ENCODE results near the gene SERPINA12. TPM values are rescaled to one million over a fixed set of nuclear protein-coding genes. Genes with fewer than 3 reads are reported as not detected.

The SERPINA12 gene
- total RNA-seq, 1 donor: not detected

DNA sequence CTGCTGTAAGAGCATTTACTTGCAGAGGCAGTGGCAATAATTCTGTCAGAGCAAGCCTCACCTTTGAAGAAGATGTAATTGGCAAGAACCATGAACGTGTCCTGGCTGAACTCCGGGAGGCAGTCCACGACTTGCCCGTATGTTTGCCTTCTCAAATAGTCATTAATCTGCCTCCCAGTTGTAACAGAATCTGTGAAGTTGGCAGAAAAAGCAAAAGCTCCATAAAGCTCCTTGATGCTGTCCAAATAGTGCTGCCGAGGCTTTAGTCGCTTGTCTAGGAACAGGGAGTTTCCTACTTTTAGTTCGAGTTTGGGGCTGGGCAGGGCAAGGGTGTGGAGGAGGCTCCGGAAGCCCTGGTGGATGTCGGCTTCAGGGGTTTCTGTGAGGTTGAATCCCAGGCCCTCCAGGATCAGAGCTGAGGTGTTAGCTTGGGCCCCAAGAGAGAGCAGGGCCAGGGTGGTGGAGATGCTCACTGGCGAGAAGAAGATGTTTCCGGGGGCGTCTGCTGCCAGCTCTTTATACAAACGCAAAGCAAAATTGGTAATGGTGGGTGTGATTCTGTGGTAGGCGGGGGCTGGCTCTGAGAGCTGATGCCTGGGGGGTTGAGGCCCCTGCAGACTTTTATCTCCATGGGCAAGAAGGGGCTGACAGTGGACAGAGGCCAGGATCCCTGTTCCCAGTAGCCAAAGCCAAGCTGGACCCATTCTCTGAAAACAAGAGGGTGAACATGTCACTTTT, 61.0 kb downstream of the SERPINA12 start:
- Histone ChIP-seq H3K4me3 (ENCODE audit: insufficient read depth, low read length) (no peak overlapping the region), H3K27ac (ENCODE audit: low read depth, low read length) (no peak overlapping the region), H3K79me2 (ENCODE audit: insufficient read depth, low read length) (no peaks in the 10 kb centered on the region), H3K4me2 (ENCODE audit: insufficient read depth, low read length) (no peak overlapping the region), H4K20me1 (ENCODE audit: insufficient read depth, low read length) (no peaks in the 10 kb centered on the region), H3K9me3 (ENCODE audit: low read depth, low read length) (no peaks in the 10 kb centered on the region), H2AFZ (ENCODE audit: low read length) (no peak overlapping the region), H3K4me1 (ENCODE audit: insufficient read depth, low read length) (no peaks in the 10 kb centered on the region), H3K36me3 (ENCODE audit: insufficient read depth, low read length) (no peaks in the 10 kb centered on the region), H3K27me3 (ENCODE audit: insufficient read depth, low read length) (no peaks in the 10 kb centered on the region)
- TF ChIP-seq, protein P1, sequence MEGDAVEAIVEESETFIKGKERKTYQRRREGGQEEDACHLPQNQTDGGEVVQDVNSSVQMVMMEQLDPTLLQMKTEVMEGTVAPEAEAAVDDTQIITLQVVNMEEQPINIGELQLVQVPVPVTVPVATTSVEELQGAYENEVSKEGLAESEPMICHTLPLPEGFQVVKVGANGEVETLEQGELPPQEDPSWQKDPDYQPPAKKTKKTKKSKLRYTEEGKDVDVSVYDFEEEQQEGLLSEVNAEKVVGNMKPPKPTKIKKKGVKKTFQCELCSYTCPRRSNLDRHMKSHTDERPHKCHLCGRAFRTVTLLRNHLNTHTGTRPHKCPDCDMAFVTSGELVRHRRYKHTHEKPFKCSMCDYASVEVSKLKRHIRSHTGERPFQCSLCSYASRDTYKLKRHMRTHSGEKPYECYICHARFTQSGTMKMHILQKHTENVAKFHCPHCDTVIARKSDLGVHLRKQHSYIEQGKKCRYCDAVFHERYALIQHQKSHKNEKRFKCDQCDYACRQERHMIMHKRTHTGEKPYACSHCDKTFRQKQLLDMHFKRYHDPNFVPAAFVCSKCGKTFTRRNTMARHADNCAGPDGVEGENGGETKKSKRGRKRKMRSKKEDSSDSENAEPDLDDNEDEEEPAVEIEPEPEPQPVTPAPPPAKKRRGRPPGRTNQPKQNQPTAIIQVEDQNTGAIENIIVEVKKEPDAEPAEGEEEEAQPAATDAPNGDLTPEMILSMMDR (IDR thresholded peaks at IDR 0.05; ENCODE audit: extremely low read depth, low read depth, low read length): no peak
- no peak for DNase-seq (ENCODE audit: insufficient read length, low spot score, missing footprints)

DNA sequence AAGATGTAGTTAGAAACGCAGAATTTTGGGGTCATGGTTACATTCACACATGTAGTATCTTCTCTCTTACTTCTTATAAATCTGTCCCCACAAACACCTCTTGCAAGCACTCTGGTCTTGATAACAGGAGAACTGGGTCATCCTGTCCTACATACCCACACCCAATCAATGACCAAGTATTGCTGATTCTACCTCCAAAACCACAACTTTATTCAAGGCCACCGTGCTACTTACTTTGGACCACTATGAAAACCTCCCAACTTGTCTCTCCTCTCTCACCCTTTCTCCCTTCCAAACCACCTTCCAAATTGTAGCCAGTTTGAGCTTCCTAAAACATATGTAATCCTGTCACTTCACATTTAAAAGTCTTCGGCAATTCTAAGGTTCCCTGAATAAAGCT, 62.1 kb downstream of the SERPINA12 start:
- no peaks in the 10 kb centered on the region for H3K36me3 ChIP-seq (ENCODE audit: insufficient read depth, low read length)
- no peaks in the 10 kb centered on the region for H4K20me1 ChIP-seq (ENCODE audit: insufficient read depth, low read length)
- no peak overlapping the region for H2AFZ ChIP-seq (ENCODE audit: low read length)
- no peaks in the 10 kb centered on the region for H3K27me3 ChIP-seq (ENCODE audit: insufficient read depth, low read length)
- peak; percentile 61 for DNase-seq (ENCODE audit: insufficient read length, low spot score, missing footprints)
- TF ChIP-seq, protein P1 (IDR thresholded peaks at IDR 0.05; ENCODE audit: extremely low read depth, low read depth, low read length): no peak
- H3K27ac ChIP-seq (ENCODE audit: low read depth, low read length): no peak overlapping the region
- H3K79me2 ChIP-seq (ENCODE audit: insufficient read depth, low read length): no peaks in the 10 kb centered on the region
- H3K4me3 ChIP-seq (ENCODE audit: insufficient read depth, low read length): no peak overlapping the region
- no peak overlapping the region for H3K4me2 ChIP-seq (ENCODE audit: insufficient read depth, low read length)
- no peaks in the 10 kb centered on the region for H3K9me3 ChIP-seq (ENCODE audit: low read depth, low read length)
- no peaks in the 10 kb centered on the region for H3K4me1 ChIP-seq (ENCODE audit: insufficient read depth, low read length)

DNA sequence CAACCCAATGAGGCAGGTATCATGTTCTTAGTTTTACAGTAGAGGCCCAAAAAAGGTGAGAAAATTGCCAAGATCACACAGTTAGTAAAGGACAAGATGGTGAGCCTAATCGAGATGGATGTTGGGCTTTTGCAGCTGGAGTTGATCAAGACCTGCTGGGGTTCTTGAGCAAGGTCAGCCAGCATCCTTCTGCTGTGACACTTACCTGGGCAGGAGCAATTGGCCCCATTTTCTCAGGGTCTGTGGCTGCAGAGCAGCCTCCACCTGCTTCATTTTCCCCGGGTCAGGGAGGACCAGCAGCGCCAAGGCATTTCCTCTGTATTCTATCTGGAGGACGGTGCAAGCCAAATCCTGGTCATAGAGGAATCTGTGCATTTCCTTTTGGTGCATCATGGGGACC, 63.1 kb downstream of the SERPINA12 start:
- Histone ChIP-seq H4K20me1 (ENCODE audit: insufficient read depth, low read length) (no peaks in the 10 kb centered on the region), H3K27me3 (ENCODE audit: insufficient read depth, low read length) (no peaks in the 10 kb centered on the region), H3K79me2 (ENCODE audit: insufficient read depth, low read length) (no peaks in the 10 kb centered on the region), H3K36me3 (ENCODE audit: insufficient read depth, low read length) (no peaks in the 10 kb centered on the region), H3K9me3 (ENCODE audit: low read depth, low read length) (no peaks in the 10 kb centered on the region), H3K4me1 (ENCODE audit: insufficient read depth, low read length) (no peaks in the 10 kb centered on the region), H3K4me2 (ENCODE audit: insufficient read depth, low read length) (no peak overlapping the region), H2AFZ (ENCODE audit: low read length) (no peak overlapping the region), H3K4me3 (ENCODE audit: insufficient read depth, low read length) (no peak overlapping the region), H3K27ac (ENCODE audit: low read depth, low read length) (no peak overlapping the region)
- DNase-seq (ENCODE audit: insufficient read length, low spot score, missing footprints): no peak
- TF ChIP-seq, protein P1 (IDR thresholded peaks at IDR 0.05; ENCODE audit: extremely low read depth, low read depth, low read length): no peak

DNA sequence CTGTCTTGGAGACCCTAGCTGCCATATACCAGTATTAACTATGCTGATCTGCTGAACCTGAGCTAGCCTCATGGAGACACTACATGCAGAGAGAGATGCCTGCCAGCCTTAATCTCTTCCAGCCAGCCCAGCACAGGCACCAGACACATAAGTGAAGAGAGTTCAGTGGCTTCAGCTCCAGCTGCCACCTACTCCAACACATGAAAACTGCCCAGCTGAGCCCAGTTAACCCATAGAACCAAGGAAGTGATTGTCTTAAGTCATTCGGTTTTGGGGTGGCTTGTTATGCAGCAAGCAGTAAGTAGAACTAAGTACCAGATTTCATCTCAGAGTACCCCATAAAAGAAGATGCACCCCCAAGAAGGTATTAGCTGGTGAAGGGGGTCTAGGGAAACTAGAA, 64.3 kb downstream of the SERPINA12 start:
- H3K79me2 ChIP-seq (ENCODE audit: insufficient read depth, low read length): no peaks in the 10 kb centered on the region
- no peaks in the 10 kb centered on the region for H3K9me3 ChIP-seq (ENCODE audit: low read depth, low read length)
- H4K20me1 ChIP-seq (ENCODE audit: insufficient read depth, low read length): no peaks in the 10 kb centered on the region
- H3K27ac ChIP-seq (ENCODE audit: low read depth, low read length): no peak overlapping the region
- no peaks in the 10 kb centered on the region for H3K36me3 ChIP-seq (ENCODE audit: insufficient read depth, low read length)
- TF ChIP-seq, protein P1 (IDR thresholded peaks at IDR 0.05; ENCODE audit: extremely low read depth, low read depth, low read length): no peak
- DNase-seq (ENCODE audit: insufficient read length, low spot score, missing footprints): peak; percentile 50
- no peak overlapping the region for H3K4me3 ChIP-seq (ENCODE audit: insufficient read depth, low read length)
- no peak overlapping the region for H3K4me2 ChIP-seq (ENCODE audit: insufficient read depth, low read length)
- no peaks in the 10 kb centered on the region for H3K27me3 ChIP-seq (ENCODE audit: insufficient read depth, low read length)
- no peak overlapping the region for H2AFZ ChIP-seq (ENCODE audit: low read length)
- no peaks in the 10 kb centered on the region for H3K4me1 ChIP-seq (ENCODE audit: insufficient read depth, low read length)
